ENCODE measurements around the gene GALNT2. TPM values are rescaled to one million over a fixed set of nuclear protein-coding genes. Genes with fewer than 3 reads are reported as not detected.

Gene GALNT2
- total and polyA plus RNA-seq, 2 experiments from 2014 or later = 17.8 to 48.3 TPM

DNA sequence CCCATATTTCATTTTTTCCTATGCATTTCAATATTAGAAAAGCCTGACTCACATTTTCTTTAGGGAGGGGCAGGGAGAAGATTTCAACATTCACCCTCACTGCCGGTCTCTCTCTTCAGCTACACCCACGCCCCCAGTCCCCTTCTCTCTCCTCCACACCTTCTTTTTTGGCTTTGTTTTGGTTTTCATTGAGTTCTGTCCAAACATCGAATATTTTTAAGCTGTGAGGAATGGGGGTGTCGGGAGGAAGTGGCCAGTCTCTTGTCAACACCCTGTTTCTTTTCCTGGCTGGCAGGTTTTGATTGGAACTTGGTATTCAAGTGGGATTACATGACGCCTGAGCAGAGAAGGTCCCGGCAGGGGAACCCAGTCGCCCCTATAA is 181.8 kb downstream of the GALNT2 start:
- H3K4me1 ChIP-seq (ENCODE audit: insufficient read depth) = peaks cover 25% of the 10 kb centered on the region
- H3K27me3 ChIP-seq (ENCODE audit: insufficient read depth) = no peaks in the 10 kb centered on the region
- H4K20me1 ChIP-seq (replicated peaks; ENCODE audit: insufficient read depth) = no peaks in the 10 kb centered on the region
- H3K79me2 ChIP-seq (replicated peaks; ENCODE audit: insufficient read depth) = no peaks in the 10 kb centered on the region
- ATAC-seq (no peak), DNase-seq (ENCODE audit: low spot score) (no peak)
- H3K27ac Mint-ChIP-seq = no peak overlapping the region
- H3F3A ChIP-seq (replicated peaks; ENCODE audit: low read depth) = no peaks in the 10 kb centered on the region
- H3K4me2 ChIP-seq = no peak overlapping the region
- no peak overlapping the region for H3K4me3 ChIP-seq
- peaks cover 36% of the 10 kb centered on the region for H3K4me1 Mint-ChIP-seq
- peaks cover 6% of the 10 kb centered on the region for H3K9me2 ChIP-seq (ENCODE audit: insufficient read depth)
- H3K36me3 ChIP-seq (ENCODE audit: insufficient read depth) = no peaks in the 10 kb centered on the region
- peaks cover 9% of the 10 kb centered on the region for H3K27me3 Mint-ChIP-seq (ENCODE audit: insufficient read depth, low read depth, poor library complexity)
- peaks cover 16% of the 10 kb centered on the region for H3K36me3 Mint-ChIP-seq (ENCODE audit: low read depth)
- TF ChIP-seq JUNB (IDR thresholded peaks at IDR 0.05; ENCODE audit: unreplicated experiment) (no peak), POLR2AphosphoS5 (IDR thresholded peaks at IDR 0.05; ENCODE audit: low read depth) (no peak), ZNF114 (CRISPR knock-in tag; IDR thresholded peaks at IDR 0.05) (no peak), STAT1 (IDR thresholded peaks at IDR 0.05; ENCODE audit: unreplicated experiment) (no peak), ZNF331 (CRISPR knock-in tag; IDR thresholded peaks at IDR 0.05; ENCODE audit: low read depth) (no peak), EZH2phosphoT487 (IDR thresholded peaks at IDR 0.05; ENCODE audit: unreplicated experiment) (no peak), NANOG (IDR thresholded peaks at IDR 0.05; ENCODE audit: borderline replicate concordance) (no peak), EZH2 (IDR thresholded peaks at IDR 0.05; ENCODE audit: low read depth, unreplicated experiment) (no peak), CREB1 (CRISPR knock-in tag; IDR thresholded peaks at IDR 0.05; ENCODE audit: low read depth) (no peak)
- TF ChIP-seq, protein P1, sequence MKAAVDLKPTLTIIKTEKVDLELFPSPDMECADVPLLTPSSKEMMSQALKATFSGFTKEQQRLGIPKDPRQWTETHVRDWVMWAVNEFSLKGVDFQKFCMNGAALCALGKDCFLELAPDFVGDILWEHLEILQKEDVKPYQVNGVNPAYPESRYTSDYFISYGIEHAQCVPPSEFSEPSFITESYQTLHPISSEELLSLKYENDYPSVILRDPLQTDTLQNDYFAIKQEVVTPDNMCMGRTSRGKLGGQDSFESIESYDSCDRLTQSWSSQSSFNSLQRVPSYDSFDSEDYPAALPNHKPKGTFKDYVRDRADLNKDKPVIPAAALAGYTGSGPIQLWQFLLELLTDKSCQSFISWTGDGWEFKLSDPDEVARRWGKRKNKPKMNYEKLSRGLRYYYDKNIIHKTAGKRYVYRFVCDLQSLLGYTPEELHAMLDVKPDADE (IDR thresholded peaks at IDR 0.05) = no peak
- TF ChIP-seq, protein P2, sequence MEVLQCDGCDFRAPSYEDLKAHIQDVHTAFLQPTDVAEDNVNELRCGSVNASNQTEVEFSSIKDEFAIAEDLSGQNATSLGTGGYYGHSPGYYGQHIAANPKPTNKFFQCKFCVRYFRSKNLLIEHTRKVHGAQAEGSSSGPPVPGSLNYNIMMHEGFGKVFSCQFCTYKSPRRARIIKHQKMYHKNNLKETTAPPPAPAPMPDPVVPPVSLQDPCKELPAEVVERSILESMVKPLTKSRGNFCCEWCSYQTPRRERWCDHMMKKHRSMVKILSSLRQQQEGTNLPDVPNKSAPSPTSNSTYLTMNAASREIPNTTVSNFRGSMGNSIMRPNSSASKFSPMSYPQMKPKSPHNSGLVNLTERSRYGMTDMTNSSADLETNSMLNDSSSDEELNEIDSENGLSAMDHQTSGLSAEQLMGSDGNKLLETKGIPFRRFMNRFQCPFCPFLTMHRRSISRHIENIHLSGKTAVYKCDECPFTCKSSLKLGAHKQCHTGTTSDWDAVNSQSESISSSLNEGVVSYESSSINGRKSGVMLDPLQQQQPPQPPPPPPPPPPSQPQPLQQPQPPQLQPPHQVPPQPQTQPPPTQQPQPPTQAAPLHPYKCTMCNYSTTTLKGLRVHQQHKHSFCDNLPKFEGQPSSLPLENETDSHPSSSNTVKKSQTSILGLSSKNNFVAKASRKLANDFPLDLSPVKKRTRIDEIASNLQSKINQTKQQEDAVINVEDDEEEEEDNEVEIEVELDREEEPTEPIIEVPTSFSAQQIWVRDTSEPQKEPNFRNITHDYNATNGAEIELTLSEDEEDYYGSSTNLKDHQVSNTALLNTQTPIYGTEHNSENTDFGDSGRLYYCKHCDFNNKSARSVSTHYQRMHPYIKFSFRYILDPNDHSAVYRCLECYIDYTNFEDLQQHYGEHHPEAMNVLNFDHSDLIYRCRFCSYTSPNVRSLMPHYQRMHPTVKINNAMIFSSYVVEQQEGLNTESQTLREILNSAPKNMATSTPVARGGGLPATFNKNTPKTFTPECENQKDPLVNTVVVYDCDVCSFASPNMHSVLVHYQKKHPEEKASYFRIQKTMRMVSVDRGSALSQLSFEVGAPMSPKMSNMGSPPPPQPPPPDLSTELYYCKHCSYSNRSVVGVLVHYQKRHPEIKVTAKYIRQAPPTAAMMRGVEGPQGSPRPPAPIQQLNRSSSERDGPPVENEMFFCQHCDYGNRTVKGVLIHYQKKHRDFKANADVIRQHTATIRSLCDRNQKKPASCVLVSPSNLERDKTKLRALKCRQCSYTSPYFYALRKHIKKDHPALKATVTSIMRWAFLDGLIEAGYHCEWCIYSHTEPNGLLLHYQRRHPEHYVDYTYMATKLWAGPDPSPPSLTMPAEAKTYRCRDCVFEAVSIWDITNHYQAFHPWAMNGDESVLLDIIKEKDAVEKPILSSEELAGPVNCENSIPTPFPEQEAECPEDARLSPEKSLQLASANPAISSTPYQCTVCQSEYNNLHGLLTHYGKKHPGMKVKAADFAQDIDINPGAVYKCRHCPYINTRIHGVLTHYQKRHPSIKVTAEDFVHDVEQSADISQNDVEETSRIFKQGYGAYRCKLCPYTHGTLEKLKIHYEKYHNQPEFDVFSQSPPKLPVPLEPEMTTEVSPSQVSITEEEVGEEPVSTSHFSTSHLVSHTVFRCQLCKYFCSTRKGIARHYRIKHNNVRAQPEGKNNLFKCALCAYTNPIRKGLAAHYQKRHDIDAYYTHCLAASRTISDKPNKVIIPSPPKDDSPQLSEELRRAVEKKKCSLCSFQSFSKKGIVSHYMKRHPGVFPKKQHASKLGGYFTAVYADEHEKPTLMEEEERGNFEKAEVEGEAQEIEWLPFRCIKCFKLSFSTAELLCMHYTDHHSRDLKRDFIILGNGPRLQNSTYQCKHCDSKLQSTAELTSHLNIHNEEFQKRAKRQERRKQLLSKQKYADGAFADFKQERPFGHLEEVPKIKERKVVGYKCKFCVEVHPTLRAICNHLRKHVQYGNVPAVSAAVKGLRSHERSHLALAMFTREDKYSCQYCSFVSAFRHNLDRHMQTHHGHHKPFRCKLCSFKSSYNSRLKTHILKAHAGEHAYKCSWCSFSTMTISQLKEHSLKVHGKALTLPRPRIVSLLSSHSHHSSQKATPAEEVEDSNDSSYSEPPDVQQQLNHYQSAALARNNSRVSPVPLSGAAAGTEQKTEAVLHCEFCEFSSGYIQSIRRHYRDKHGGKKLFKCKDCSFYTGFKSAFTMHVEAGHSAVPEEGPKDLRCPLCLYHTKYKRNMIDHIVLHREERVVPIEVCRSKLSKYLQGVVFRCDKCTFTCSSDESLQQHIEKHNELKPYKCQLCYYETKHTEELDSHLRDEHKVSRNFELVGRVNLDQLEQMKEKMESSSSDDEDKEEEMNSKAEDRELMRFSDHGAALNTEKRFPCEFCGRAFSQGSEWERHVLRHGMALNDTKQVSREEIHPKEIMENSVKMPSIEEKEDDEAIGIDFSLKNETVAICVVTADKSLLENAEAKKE (CRISPR knock-in tag; IDR thresholded peaks at IDR 0.05) = no peak
- TF ChIP-seq, protein P3, sequence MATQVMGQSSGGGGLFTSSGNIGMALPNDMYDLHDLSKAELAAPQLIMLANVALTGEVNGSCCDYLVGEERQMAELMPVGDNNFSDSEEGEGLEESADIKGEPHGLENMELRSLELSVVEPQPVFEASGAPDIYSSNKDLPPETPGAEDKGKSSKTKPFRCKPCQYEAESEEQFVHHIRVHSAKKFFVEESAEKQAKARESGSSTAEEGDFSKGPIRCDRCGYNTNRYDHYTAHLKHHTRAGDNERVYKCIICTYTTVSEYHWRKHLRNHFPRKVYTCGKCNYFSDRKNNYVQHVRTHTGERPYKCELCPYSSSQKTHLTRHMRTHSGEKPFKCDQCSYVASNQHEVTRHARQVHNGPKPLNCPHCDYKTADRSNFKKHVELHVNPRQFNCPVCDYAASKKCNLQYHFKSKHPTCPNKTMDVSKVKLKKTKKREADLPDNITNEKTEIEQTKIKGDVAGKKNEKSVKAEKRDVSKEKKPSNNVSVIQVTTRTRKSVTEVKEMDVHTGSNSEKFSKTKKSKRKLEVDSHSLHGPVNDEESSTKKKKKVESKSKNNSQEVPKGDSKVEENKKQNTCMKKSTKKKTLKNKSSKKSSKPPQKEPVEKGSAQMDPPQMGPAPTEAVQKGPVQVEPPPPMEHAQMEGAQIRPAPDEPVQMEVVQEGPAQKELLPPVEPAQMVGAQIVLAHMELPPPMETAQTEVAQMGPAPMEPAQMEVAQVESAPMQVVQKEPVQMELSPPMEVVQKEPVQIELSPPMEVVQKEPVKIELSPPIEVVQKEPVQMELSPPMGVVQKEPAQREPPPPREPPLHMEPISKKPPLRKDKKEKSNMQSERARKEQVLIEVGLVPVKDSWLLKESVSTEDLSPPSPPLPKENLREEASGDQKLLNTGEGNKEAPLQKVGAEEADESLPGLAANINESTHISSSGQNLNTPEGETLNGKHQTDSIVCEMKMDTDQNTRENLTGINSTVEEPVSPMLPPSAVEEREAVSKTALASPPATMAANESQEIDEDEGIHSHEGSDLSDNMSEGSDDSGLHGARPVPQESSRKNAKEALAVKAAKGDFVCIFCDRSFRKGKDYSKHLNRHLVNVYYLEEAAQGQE (IDR thresholded peaks at IDR 0.05; ENCODE audit: unreplicated experiment) = no peak
- TF ChIP-seq, protein P4, sequence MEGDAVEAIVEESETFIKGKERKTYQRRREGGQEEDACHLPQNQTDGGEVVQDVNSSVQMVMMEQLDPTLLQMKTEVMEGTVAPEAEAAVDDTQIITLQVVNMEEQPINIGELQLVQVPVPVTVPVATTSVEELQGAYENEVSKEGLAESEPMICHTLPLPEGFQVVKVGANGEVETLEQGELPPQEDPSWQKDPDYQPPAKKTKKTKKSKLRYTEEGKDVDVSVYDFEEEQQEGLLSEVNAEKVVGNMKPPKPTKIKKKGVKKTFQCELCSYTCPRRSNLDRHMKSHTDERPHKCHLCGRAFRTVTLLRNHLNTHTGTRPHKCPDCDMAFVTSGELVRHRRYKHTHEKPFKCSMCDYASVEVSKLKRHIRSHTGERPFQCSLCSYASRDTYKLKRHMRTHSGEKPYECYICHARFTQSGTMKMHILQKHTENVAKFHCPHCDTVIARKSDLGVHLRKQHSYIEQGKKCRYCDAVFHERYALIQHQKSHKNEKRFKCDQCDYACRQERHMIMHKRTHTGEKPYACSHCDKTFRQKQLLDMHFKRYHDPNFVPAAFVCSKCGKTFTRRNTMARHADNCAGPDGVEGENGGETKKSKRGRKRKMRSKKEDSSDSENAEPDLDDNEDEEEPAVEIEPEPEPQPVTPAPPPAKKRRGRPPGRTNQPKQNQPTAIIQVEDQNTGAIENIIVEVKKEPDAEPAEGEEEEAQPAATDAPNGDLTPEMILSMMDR (conservative IDR thresholded peaks at IDR 0.05; ENCODE audit: low read depth in 2 of 2) = no peak
- no peak overlapping the region for H3K4me3 Mint-ChIP-seq
- no peak overlapping the region for H2AFZ ChIP-seq
- no peak overlapping the region for H3K27ac ChIP-seq (ENCODE audit: low read depth)
- no peaks in the 10 kb centered on the region for H3K9me3 Mint-ChIP-seq

Data from GM23338 (cell line).